ENCODE measurements around the gene AIFM3.

DNA sequence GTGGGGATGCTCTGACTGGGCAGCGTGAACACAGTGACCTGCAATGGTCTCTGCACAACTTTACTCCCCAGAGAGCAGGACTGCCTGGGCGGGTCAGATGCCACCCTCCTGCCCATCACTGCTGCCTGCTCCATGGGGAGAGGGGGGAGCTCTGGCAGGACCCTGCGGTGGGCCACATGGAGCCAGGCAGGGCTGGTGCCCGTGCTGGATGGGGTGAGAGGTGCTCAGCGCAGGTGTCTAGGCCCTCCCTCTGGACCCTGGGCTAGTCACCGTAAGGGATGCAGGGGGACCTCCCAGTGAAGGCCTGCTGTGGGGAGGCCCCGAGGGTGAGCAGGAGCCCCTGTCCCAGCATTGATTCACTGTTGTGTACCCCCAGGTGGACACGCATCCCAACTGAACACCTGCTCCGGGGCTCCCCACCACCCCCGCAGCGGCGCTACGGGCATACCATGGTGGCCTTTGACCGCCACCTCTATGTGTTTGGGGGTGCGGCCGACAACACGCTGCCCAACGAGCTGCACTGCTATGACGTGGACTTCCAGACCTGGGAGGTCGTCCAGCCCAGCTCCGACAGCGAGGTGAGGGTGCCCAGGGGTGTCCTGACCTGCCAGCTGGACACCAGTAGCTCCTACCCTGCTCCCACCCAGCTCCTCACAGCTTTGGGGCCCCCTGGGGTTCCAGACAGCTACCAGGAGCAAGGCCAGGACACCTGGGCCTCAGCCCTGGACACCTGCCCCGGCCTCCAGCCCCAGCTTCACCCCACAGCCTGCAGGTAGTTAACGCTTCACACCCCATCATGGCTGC, 24.4 kb downstream of the AIFM3 start:
- no peak for TF ChIP-seq CTCF (IDR thresholded peaks at IDR 0.05; ENCODE audit: borderline replicate concordance, extremely low read depth, low read length, poor library complexity, severe bottlenecking)
- TF ChIP-seq EZH2 (IDR thresholded peaks at IDR 0.05; ENCODE audit: borderline replicate concordance, low read depth, low read length, severe bottlenecking) = no peak
